Activated CD8-positive, alpha-beta memory T cell treated with anti-CD3 and anti-CD28 coated beads, Interleukin-2, amount 50 U/mL, for 1 hour (primary cell): Measurements from ENCODE around the gene LRRC27.
"Not testable (repeated sequence)": the region's sequence is repeated elsewhere in the genome, so short reads cannot be mapped to it uniquely, and the experiment has no call there.

ENCODE experiments used
- DNase-seq: peaks from one replicate; pipeline ENCODE4 v3.0.0-alpha.2; 2020; ENCODE audit errors: extremely low read depth

The LRRC27 gene

DNA sequence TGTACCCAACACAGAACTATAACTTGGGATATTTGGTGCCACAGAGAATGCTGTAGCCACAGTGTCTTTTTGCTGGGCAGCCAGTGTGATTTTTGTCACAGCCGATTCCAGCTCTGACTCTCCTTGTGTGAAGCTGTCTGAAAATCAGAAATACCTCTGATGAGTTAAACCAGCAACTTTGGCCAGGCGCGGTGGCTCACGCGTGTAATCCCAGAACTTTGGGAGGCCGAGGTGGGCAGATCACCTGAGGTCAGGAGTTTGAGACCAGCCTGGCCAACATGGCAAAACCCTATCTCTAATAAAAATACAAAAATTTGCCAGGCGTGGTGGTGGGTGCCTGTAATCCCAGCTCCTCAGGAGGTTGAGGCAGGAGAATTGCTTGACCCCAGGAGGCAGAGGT lies 5.9 kb downstream of the LRRC27 start:
- not testable (repeated sequence) for DNase-seq

GRCh38 chr10:132338876-132339275 lies 6.9 kb downstream of the LRRC27 start:
- DNase-seq: no peak

- DNase-seq: no peak
Observed at GRCh38 chr10:132339276-132339675, 7.3 kb downstream of the LRRC27 start.

DNA sequence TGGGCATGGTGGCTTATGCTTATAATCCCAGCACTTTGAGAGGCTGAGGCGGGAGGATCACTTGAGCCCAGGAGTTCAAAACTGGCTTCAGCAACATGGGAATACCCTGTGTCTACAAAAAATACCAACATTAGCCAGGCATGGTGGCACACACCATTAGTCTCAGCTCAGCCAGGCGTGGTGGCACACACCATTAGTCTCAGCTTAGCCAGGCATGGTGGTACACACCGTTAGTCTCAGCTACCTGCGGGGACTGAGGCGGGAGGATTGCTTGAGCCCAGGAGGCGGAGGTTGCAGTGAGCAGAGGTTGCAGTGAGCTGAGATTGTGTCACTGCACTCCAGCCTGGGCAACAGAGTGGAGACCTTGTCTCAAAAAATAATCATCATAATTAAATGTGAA lies 9.0 kb downstream of the LRRC27 start:
- no peak for DNase-seq

DNA sequence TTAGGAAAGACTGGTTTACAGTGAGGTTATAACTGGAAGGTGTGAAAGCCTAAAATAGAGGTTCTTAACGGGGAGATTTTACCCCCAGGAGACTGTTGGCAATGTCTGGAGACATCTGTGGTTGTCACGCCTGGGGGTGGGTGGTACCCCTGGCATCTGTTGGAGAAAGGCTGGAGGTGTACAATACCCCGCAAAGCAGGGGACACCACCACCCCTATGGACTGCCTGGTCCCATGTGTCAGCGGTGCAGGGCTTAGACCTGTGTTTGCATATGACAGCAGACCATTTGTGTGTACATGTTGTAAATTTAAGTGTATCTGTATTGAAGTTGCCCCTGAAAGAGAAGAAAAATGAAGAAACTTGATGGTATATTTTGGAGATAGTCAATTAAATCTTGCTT lies 9.8 kb downstream of the LRRC27 start:
- no peak for DNase-seq

DNA sequence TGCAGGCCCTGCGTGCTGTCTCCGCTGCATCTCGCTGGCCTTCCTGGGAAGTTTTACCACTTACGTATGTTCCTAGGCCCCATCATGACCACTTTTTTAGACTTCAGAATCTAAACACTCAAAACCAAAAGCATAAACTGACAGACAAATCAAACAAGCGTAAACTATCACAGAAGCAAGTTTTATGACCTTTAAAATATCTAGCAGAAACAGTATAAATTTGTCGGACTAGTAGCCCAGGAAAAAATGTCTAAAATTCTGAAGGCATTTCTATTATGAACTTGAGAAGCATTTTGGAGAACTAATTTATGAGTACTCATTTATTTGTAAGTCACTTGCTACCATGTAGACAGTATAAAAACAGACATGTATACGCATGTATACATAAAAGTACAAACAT lies 10.6 kb downstream of the LRRC27 start:
- no peak for DNase-seq

DNA sequence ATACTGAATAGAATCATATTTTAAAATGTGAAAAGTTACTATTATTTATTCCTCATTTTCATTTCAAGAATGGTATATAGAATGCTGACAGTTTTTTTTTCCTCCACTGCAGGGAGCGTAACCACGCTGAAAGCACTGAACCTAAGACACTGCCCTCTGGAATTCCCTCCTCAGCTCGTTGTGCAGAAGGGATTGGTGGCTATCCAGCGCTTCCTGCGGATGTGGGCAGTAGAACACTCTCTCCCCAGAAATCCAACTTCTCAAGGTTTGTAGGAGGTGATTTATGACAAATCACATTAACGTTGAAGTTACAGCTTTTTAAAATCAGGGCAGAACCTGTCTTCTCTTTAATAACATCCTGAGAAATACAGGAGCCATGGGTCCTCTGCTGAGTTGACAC lies 12.4 kb downstream of the LRRC27 start:
- DNase-seq: no peak

- DNase-seq: no peak
Observed at GRCh38 chr10:132345345-132345744, 13.4 kb downstream of the LRRC27 start.

DNA sequence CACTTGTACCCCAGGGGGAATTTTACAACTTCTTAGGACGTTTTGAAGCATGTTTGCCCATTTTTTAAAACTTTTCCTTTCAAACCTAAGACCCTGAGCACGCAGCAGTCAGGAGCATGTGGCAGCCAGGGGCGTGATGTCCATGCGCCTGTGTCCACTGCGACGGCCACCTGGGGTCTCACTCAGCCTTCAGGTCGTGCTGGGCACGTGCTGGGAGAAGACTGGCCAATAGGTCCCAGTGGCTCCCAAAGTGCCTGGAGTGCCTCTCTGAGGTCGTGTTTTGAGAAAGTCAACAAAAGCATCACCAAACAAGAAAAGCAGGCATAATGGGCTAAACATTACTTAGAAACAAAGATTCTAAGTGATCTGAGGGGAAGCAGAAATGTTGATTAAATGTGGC lies 14.8 kb downstream of the LRRC27 start:
- DNase-seq: no peak

GRCh38 chr10:132347211-132347930 lies 15.4 kb downstream of the LRRC27 start:
- no peak for DNase-seq

- DNase-seq: no peak
Observed at GRCh38 chr10:132347931-132348267, 15.9 kb downstream of the LRRC27 start.

- no peak for DNase-seq
Observed at GRCh38 chr10:132349766-132350165, 17.8 kb downstream of the LRRC27 start.

- DNase-seq: no peak
Observed at GRCh38 chr10:132350391-132350790, 18.4 kb downstream of the LRRC27 start.

- DNase-seq: no peak
Observed at GRCh38 chr10:132350946-132351345, 19.0 kb downstream of the LRRC27 start.

DNA sequence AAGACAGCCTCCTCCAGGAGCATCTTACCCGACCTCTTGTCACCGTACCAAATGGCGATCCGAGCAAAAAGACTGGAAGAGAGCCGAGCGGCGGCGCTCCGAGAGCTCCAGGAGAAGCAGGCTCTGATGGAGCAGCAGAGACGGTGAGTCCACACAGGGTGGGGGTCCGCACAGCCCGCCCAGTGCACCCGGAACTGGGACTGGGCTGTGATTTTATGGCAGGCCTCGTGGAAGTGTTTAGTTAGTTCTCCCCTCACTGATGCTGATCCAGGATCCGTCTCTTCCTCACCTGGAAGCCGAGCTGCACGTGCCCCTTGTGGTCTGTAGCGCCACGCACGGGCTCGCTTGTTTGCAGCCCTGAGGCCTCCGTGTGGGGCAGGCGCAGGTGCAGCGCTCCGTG lies 19.6 kb downstream of the LRRC27 start:
- DNase-seq: no peak

GRCh38 chr10:132352462-132353308 lies 20.7 kb downstream of the LRRC27 start:
- DNase-seq: peak; percentile 40

GRCh38 chr10:132353456-132354355 lies 21.7 kb downstream of the LRRC27 start:
- DNase-seq: no peak

DNA sequence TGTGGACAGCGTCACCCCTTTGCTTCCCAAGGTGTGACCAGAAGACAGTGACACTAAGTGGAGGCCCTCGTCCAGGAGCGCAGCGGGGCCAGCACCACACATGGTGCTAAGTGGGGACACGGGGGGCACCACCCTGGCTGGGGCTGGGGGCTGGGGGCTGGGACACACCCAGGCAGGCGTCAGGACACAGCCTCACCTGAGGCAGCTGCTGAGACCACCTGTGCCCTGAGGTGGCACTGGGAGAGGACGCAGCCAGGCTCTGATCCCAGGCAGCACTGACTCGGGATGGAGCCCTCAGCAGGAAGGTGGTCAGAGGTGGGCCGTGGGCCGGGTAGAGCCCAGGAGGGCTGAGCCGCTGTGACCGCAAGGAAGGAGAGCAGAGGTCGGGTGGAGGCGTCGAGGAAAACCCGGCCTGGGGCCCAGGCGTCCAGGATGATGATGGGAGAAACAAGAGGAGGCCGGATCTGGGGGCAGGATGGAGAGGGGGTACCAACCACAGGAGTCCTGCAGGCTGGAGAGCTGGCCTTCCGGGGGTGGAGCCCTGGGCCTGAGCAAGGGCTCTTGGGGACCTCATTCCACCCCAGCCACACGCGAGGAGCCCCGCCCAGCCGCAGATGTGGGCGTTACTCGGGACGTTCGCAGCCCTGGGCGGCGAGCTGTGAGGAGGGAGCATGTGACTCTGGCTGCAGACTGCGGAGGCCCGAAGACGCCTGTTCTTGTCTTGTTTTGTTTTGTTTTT lies 22.5 kb downstream of the LRRC27 start:
- no peak for DNase-seq

- no peak for DNase-seq
Observed at GRCh38 chr10:132355297-132355696, 23.3 kb downstream of the LRRC27 start.

- no peak for DNase-seq
Observed at GRCh38 chr10:132355754-132356153, 23.8 kb downstream of the LRRC27 start.

GRCh38 chr10:132356621-132357195 lies 24.7 kb downstream of the LRRC27 start:
- no peak for DNase-seq
